Measurements from ENCODE around the gene SNTN. TPM values are rescaled to one million over a fixed set of nuclear protein-coding genes. Genes with fewer than 3 reads are reported as not detected.

SNTN gene
- polyA plus RNA-seq, 1 donor from 2014 or later: not detected

DNA sequence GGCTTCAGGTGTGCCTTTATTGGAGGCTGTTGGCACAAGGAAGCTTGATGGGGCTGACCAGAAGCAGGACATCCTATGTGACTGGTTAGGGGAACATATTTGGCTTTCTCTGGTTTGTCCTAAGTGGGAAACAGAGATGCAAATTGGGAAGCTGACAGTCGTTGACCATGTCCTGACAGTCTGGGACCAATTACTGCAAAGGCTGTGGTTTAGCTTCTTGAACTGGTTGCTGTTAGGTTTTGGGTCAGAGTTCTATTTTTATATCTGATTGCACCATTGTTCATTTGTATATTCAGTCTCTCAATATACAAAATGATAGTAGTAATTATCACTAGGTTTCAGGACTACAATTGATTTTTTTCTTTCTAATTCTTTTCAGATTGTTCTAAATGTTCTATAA is 36.8 kb downstream of the SNTN start:
- Histone ChIP-seq H3K27me3 (ENCODE audit: insufficient read depth, low read depth, low read length) (no peaks in the 10 kb centered on the region), H3K9me2 (ENCODE audit: insufficient read depth, low read length) (no peaks in the 10 kb centered on the region), H3K9me3 (ENCODE audit: low read length) (no peaks in the 10 kb centered on the region), H3K27ac (ENCODE audit: low read length) (no peak overlapping the region), H2AFZ (ENCODE audit: low read depth, low read length) (no peak overlapping the region), H3K4me2 (ENCODE audit: low read length) (no peak overlapping the region), H3K36me3 (ENCODE audit: insufficient read depth, low read length) (no peaks in the 10 kb centered on the region), H3K9ac (ENCODE audit: low read length) (no peak overlapping the region), H3F3A (ENCODE audit: insufficient read depth, low read length, poor library complexity, severe bottlenecking) (peaks cover 4% of the 10 kb centered on the region), H4K20me1 (ENCODE audit: insufficient read depth) (no peaks in the 10 kb centered on the region), H3K4me3 (ENCODE audit: low read length) (no peak overlapping the region), H3K79me2 (replicated peaks; ENCODE audit: insufficient read depth, low read length) (no peaks in the 10 kb centered on the region)
- no peak for TF ChIP-seq EP300 (conservative IDR thresholded peaks at IDR 0.05; ENCODE audit: poor library complexity, severe bottlenecking)
- TF ChIP-seq MXI1 (conservative IDR thresholded peaks at IDR 0.05; ENCODE audit: poor library complexity, severe bottlenecking): no peak
- no peak for TF ChIP-seq SMC3 (conservative IDR thresholded peaks at IDR 0.05; ENCODE audit: poor library complexity)
- no peak for TF ChIP-seq EZH2 (IDR thresholded peaks at IDR 0.05; ENCODE audit: borderline replicate concordance, insufficient read depth, low read length, poor library complexity, severe bottlenecking)
- TF ChIP-seq POLR2AphosphoS5 (IDR thresholded peaks at IDR 0.05): no peak

DNA sequence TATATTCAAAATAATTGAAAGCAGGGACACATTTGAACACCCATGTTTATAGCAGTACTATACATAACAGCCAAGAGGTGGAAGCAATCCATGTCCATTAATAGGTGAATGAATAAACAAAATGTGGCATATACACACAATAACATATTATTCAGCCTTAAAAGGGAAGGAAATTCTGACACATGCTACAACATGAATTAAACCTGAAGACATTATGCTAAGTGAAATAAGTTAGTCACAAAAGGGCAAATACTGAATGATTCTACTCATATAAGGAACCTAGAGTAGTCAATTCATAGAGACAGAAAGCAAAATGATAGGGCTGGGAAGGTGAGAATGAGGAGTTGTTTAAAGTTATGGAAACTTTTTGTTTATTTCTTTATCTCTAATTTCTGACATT is 40.9 kb downstream of the SNTN start:
- no peaks in the 10 kb centered on the region for H3K27me3 ChIP-seq (ENCODE audit: insufficient read depth, low read depth, low read length)
- no peak overlapping the region for H3K9ac ChIP-seq (ENCODE audit: low read length)
- no peaks in the 10 kb centered on the region for H3K9me3 ChIP-seq (ENCODE audit: low read length)
- TF ChIP-seq SMC3 (conservative IDR thresholded peaks at IDR 0.05; ENCODE audit: poor library complexity): no peak
- no peak for TF ChIP-seq MXI1 (conservative IDR thresholded peaks at IDR 0.05; ENCODE audit: poor library complexity, severe bottlenecking)
- TF ChIP-seq POLR2AphosphoS5 (IDR thresholded peaks at IDR 0.05): no peak
- TF ChIP-seq, protein P1, sequence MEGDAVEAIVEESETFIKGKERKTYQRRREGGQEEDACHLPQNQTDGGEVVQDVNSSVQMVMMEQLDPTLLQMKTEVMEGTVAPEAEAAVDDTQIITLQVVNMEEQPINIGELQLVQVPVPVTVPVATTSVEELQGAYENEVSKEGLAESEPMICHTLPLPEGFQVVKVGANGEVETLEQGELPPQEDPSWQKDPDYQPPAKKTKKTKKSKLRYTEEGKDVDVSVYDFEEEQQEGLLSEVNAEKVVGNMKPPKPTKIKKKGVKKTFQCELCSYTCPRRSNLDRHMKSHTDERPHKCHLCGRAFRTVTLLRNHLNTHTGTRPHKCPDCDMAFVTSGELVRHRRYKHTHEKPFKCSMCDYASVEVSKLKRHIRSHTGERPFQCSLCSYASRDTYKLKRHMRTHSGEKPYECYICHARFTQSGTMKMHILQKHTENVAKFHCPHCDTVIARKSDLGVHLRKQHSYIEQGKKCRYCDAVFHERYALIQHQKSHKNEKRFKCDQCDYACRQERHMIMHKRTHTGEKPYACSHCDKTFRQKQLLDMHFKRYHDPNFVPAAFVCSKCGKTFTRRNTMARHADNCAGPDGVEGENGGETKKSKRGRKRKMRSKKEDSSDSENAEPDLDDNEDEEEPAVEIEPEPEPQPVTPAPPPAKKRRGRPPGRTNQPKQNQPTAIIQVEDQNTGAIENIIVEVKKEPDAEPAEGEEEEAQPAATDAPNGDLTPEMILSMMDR (IDR thresholded peaks at IDR 0.05; ENCODE audit: poor library complexity, severe bottlenecking): no peak
- no peak for TF ChIP-seq EP300 (conservative IDR thresholded peaks at IDR 0.05; ENCODE audit: poor library complexity, severe bottlenecking)
- H4K20me1 ChIP-seq (ENCODE audit: insufficient read depth): no peaks in the 10 kb centered on the region
- no peak overlapping the region for H3K27ac ChIP-seq (ENCODE audit: low read length)
- H3F3A ChIP-seq (ENCODE audit: insufficient read depth, low read length, poor library complexity, severe bottlenecking): no peaks in the 10 kb centered on the region
- H3K36me3 ChIP-seq (ENCODE audit: insufficient read depth, low read length): no peaks in the 10 kb centered on the region
- no peaks in the 10 kb centered on the region for H3K9me2 ChIP-seq (ENCODE audit: insufficient read depth, low read length)
- H3K4me2 ChIP-seq (ENCODE audit: low read length): no peak overlapping the region
- H2AFZ ChIP-seq (ENCODE audit: low read depth, low read length): no peak overlapping the region
- H3K4me3 ChIP-seq (ENCODE audit: low read length): no peak overlapping the region
- H3K79me2 ChIP-seq (replicated peaks; ENCODE audit: insufficient read depth, low read length): no peaks in the 10 kb centered on the region

DNA sequence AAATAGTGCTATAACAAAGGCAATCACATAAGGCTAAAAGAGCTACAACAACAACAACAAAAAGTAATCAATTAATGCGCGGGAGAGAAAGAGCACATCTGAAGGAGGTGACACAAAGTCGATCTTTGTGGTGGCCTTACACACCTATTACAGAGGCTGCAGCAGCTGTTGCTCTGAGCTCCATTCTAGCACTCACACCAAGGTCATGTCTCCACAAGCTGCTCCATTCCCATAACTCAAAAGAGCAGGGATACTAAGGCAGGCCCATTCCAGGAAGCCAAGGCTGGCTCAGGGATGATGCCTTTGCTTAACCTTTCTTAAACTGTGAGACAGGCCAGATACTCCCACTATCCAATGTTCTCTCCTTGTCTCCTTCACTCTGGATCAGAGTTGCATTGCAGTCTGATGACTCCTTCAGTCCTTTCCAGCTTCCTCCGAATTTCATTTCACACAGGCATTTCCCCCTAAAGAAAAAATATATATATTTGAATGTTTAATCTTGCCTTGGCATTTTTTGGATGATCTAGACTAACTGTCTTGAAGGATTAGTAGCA is 52.7 kb downstream of the SNTN start:
- no peak overlapping the region for H3K9ac ChIP-seq (ENCODE audit: low read length)
- TF ChIP-seq POLR2AphosphoS5 (IDR thresholded peaks at IDR 0.05): no peak
- no peak for TF ChIP-seq TAF1 (IDR thresholded peaks at IDR 0.05; ENCODE audit: low read depth)
- no peak for TF ChIP-seq MXI1 (conservative IDR thresholded peaks at IDR 0.05; ENCODE audit: poor library complexity, severe bottlenecking)
- TF ChIP-seq, protein P1 (IDR thresholded peaks at IDR 0.05; ENCODE audit: poor library complexity, severe bottlenecking): no peak
- no peak for TF ChIP-seq EZH2 (IDR thresholded peaks at IDR 0.05; ENCODE audit: borderline replicate concordance, insufficient read depth, low read length, poor library complexity, severe bottlenecking)
- TF ChIP-seq, protein P2, sequence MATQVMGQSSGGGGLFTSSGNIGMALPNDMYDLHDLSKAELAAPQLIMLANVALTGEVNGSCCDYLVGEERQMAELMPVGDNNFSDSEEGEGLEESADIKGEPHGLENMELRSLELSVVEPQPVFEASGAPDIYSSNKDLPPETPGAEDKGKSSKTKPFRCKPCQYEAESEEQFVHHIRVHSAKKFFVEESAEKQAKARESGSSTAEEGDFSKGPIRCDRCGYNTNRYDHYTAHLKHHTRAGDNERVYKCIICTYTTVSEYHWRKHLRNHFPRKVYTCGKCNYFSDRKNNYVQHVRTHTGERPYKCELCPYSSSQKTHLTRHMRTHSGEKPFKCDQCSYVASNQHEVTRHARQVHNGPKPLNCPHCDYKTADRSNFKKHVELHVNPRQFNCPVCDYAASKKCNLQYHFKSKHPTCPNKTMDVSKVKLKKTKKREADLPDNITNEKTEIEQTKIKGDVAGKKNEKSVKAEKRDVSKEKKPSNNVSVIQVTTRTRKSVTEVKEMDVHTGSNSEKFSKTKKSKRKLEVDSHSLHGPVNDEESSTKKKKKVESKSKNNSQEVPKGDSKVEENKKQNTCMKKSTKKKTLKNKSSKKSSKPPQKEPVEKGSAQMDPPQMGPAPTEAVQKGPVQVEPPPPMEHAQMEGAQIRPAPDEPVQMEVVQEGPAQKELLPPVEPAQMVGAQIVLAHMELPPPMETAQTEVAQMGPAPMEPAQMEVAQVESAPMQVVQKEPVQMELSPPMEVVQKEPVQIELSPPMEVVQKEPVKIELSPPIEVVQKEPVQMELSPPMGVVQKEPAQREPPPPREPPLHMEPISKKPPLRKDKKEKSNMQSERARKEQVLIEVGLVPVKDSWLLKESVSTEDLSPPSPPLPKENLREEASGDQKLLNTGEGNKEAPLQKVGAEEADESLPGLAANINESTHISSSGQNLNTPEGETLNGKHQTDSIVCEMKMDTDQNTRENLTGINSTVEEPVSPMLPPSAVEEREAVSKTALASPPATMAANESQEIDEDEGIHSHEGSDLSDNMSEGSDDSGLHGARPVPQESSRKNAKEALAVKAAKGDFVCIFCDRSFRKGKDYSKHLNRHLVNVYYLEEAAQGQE (IDR thresholded peaks at IDR 0.05; ENCODE audit: borderline replicate concordance): no peak
- TF ChIP-seq EP300 (conservative IDR thresholded peaks at IDR 0.05; ENCODE audit: poor library complexity, severe bottlenecking): no peak
- no peak for TF ChIP-seq SMC3 (conservative IDR thresholded peaks at IDR 0.05; ENCODE audit: poor library complexity)
- TF ChIP-seq RAD21 (conservative IDR thresholded peaks at IDR 0.05): no peak
- no peak overlapping the region for H3K4me2 ChIP-seq (ENCODE audit: low read length)

More for the DNA sequence above, 52.7 kb downstream of the SNTN start:
- Histone ChIP-seq H3K4me3 (ENCODE audit: low read length) (no peak overlapping the region), H3F3A (ENCODE audit: insufficient read depth, low read length, poor library complexity, severe bottlenecking) (no peaks in the 10 kb centered on the region), H3K9me3 (ENCODE audit: low read length) (no peaks in the 10 kb centered on the region), H3K36me3 (ENCODE audit: insufficient read depth, low read length) (no peaks in the 10 kb centered on the region), H3K9me2 (ENCODE audit: insufficient read depth, low read length) (no peaks in the 10 kb centered on the region), H2AFZ (ENCODE audit: low read depth, low read length) (no peak overlapping the region), H3K27me3 (ENCODE audit: insufficient read depth, low read depth, low read length) (no peaks in the 10 kb centered on the region), H3K27ac (ENCODE audit: low read length) (no peak overlapping the region), H3K79me2 (replicated peaks; ENCODE audit: insufficient read depth, low read length) (no peaks in the 10 kb centered on the region), H4K20me1 (ENCODE audit: insufficient read depth) (no peaks in the 10 kb centered on the region)

All from neural cell (in vitro differentiated cells).